GM21526 (cell line): Measurements from ENCODE around the gene VAV3.
"Not testable (repeated sequence)": the region's sequence is repeated elsewhere in the genome, so short reads cannot be mapped to it uniquely, and the experiment has no call there.

ENCODE experiments used
- ATAC-seq: cut with Tn5 transposase; IDR thresholded peaks from one replicate; pipeline ENCODE4 v1.9.1; 2021; ENCODE audit warnings: moderate library complexity; ENCODE audit not compliant: unreplicated experiment, low FRiP score

Gene VAV3

GRCh38 chr1:107965110-107965991 lies at the start of gene VAV3:
TSS of gene VAV3 (minus strand) at chr1:107965180. CDS start at chr1:107964869, 311 bp downstream.
- ATAC-seq = no peak

- ATAC-seq = no peak
Observed at GRCh38 chr1:108012553-108012952, 47.6 kb upstream of the VAV3 start.

- no peak for ATAC-seq
Observed at GRCh38 chr1:108011295-108011694, 46.3 kb upstream of the VAV3 start.

GRCh38 chr1:108010581-108010980 lies 45.6 kb upstream of the VAV3 start:
- ATAC-seq = no peak

GRCh38 chr1:108009603-108010195 lies 44.7 kb upstream of the VAV3 start:
- no peak for ATAC-seq

GRCh38 chr1:108007531-108007930 lies 42.6 kb upstream of the VAV3 start:
- ATAC-seq = no peak

GRCh38 chr1:108007070-108007469 lies 42.1 kb upstream of the VAV3 start:
- no peak for ATAC-seq

GRCh38 chr1:108004919-108005318 lies 39.9 kb upstream of the VAV3 start:
- not testable (repeated sequence) for ATAC-seq

GRCh38 chr1:108000620-108001111 lies 35.7 kb upstream of the VAV3 start:
- no peak for ATAC-seq

- no peak for ATAC-seq
Observed at GRCh38 chr1:108000184-108000583, 35.2 kb upstream of the VAV3 start.

- ATAC-seq = no peak
Observed at GRCh38 chr1:107997866-107998265, 32.9 kb upstream of the VAV3 start.

- no peak for ATAC-seq
Observed at GRCh38 chr1:107993920-107994319, 28.9 kb upstream of the VAV3 start.

- no peak for ATAC-seq
Observed at GRCh38 chr1:107992347-107992746, 27.4 kb upstream of the VAV3 start.

GRCh38 chr1:107991371-107992066 lies 26.5 kb upstream of the VAV3 start:
- no peak for ATAC-seq

- ATAC-seq = no peak
Observed at GRCh38 chr1:107990606-107991005, 25.6 kb upstream of the VAV3 start.

GRCh38 chr1:107981277-107981676 lies 16.3 kb upstream of the VAV3 start:
- no peak for ATAC-seq

- no peak for ATAC-seq
Observed at GRCh38 chr1:107979926-107980325, 14.9 kb upstream of the VAV3 start.

- no peak for ATAC-seq
Observed at GRCh38 chr1:107979088-107979487, 14.1 kb upstream of the VAV3 start.

GRCh38 chr1:107976836-107977235 lies 11.9 kb upstream of the VAV3 start:
- ATAC-seq = no peak

- no peak for ATAC-seq
Observed at GRCh38 chr1:107976431-107976830, 11.5 kb upstream of the VAV3 start.

- no peak for ATAC-seq
Observed at GRCh38 chr1:107975851-107976250, 10.9 kb upstream of the VAV3 start.
